HG03103 (cell line): ENCODE measurements around the gene CXCR6.

Experiments used
- ATAC-seq: cut with Tn5 transposase; IDR thresholded peaks from one replicate; pipeline ENCODE4 v1.9.1; 2021; ENCODE audit warnings: low read depth; ENCODE audit not compliant: unreplicated experiment

Gene CXCR6

DNA sequence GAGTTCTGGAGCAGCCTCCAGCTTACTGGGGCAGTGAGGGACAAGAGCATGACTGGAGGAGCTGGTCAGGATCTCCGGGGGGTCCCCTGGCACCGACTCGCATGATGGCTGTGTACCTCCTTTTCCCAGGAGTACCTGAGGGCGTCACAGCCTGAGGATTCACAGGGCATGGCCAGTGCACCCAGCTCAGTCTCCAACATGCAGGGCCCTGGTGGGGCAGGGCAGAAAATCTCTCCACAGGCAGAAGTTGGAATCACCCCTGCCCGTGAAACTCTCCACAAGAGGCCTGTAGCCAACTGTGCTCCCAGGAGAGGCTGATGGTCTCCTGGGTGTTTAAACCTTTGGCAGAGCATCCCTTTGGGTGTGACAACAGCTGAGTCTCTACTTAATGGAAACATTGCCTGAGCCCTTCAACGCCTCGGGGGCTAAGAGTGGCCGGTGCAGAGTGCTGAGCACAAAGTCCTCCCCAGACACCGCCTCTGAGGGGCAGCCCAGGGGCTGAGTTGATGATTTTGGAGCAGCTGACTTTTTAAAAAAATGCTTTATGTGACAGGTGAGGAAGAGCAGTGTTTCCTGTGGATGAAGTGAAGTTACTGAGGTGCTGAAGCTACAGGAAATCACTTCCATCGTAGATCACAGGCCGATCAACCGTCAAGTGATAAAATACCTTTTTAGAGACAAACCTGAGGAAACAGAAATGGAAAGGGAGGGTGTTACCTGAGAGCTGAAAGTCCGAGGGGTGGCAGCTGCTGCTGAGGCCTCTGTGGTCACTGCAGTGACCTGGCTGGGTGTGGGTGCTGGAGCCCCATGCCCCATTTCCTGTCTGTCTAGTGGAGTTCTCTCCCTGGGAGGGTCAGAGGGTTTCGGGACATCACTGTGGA lies 21.9 kb upstream of the CXCR6 start:
- ATAC-seq, result no peak

DNA sequence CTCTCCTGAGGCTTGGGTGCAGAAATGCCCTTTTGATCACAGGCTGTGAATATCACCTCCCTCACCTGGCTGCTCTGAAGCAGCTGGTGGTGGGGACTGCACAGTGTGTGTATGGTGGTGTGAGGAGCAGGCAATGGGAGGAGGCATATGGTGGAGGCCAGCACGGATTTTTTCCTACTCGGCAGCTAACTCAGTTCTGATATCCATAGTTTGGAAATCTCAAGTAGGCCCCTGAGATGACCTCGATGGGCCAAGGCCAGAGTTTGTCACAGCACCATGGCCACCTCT lies 21.3 kb upstream of the CXCR6 start:
- ATAC-seq, result no peak

DNA sequence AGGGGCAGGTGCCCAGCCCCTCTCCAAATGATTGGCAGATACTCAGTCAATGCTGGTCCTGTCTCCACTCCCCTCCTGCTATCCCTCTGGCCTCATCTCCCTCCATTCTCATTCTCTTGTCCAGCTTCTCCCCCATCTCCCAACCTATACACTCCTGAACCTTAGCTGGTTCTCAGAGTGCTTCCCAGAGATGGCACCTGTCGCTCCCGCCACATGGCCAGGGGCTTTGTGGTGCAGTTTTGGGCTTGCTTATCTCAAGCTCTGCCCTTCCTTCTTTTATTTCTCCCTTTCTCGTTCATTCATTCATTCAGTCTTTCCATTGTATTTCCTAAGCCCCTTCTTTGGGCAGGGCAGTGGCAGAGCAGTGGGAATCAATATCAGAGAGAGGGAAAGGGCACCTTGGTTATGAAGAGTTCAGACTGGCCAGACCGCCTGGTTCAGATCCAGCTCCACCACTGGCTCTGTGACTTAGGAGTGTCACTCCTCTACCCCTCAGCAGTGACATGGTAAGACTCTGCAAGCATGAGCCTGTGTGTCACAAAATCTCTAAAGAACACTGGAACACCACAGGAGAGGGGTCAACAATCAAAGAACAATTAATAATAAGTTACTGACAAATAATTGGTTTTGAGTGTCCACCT lies 20.2 kb upstream of the CXCR6 start:
- no peak for ATAC-seq

DNA sequence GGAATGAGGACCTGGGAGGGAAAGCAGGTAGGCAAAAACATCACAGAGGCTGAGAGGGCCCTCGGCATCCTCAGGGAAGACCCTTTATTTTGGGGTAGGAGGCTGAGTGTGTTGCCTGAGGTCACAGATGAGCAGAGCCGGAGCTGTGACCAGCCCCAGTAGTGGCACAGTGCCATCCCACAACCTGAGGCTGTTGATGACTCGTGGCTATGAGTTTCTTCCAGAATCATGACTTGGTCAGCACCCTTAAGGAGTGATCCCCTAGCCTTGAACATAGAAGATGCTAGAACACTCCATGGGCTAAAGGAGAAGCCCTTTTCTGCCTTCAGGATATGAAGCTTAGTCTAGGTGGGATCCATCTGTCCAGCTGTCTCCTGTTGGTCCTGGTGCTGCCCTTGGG lies 19.5 kb upstream of the CXCR6 start:
- no peak for ATAC-seq

GRCh38 chr3:45927881-45928280 lies 15.4 kb upstream of the CXCR6 start:
- ATAC-seq, result no peak

DNA sequence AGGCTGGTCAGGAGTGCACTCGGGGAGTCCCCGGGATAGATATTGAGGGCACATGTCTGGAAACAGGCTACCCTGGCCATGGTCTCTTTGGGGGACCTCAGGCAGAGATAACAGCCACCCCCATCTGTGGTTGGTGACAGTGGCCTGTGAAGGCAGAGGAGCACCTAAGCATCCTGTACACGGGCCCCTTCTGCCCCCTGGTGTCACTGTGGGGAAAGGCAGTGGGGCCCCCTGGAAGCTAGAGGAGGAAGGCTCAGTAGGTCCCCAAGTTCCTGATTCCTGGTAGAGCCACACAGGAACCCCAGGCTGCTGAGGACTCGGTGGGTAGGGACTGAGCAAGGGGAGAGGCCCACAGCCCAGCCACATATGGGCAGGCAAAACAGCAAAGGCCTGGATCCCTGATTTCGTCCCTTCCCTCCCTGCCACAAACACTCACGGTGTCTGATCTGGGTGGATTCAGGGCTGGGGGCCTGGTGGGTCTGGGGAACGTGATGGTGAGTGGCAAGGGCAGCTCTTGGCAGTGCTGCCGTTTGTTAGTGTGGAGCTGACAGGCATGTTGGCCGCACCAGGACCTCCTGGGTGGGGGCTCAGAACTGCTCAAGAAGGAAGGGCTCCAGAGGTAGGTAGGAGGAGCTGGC lies 14.1 kb upstream of the CXCR6 start:
- no peak for ATAC-seq

DNA sequence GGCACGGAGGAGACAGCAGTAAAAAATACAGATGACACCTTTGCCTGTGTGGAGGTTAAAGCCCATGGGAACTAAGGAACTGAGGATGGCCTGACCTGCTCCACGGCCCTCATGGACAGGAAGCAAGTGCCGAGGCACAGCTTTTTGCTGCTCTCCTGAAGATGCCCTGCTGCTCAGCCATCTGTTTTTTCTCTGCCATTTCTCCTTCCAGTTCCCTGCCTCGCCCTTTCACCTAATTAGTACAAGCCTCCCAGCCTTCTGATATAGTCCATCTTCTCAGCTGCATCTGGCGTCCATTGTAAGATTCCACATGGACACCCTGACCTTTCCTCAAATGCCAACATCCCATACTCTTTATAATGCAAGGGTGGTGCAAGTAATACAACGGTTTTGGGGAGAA lies 11.8 kb upstream of the CXCR6 start:
- no peak for ATAC-seq

DNA sequence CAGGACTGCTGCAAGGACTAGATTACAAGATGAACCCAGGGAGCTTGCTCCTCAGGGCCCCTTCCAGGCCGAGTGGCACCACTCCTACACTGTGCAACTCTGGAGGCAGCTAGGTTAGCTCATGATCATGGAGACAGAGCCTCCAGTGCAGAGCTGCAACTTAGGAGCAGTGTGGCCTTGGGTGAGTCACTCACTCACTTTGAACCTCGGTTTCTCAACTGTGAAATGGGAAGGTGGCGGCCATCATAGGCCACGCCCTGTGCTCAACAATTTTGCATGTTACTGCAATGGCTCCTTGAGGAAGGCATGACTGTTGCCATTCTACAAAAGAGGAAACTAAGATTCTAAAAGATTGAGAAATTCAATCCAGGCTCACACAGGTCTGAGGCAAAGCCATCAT lies 11.2 kb upstream of the CXCR6 start:
- ATAC-seq, result no peak

- no peak for ATAC-seq
These were observed 9.7 kb upstream of the CXCR6 start for GRCh38 chr3:45933591-45933990.

- no peak for ATAC-seq
These were observed 7.0 kb upstream of the CXCR6 start for GRCh38 chr3:45936261-45936660.

- ATAC-seq, result no peak
These were observed 5.8 kb upstream of the CXCR6 start for GRCh38 chr3:45937206-45938042.

GRCh38 chr3:45938043-45938435 lies 5.2 kb upstream of the CXCR6 start:
- ATAC-seq, result no peak

DNA sequence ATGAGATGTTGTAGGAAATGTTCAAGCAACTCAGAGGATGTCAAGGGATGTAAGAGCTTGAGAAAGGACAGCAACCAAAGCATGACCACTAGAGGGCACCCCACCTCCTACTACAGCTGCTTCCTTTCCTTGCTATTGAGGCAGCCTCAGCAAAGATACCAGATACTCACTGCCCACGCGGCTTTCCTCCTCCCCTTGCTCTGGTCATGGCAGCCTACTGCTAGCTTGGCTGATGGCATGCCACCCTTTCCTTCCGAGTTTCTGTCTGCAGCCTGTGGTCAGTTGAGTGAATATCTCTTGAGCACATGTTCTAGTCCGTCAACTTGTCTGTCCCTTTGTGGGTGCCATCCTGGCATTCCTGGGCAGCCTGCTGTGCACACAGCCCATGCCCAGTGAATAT lies 4.4 kb upstream of the CXCR6 start:
- no peak for ATAC-seq

DNA sequence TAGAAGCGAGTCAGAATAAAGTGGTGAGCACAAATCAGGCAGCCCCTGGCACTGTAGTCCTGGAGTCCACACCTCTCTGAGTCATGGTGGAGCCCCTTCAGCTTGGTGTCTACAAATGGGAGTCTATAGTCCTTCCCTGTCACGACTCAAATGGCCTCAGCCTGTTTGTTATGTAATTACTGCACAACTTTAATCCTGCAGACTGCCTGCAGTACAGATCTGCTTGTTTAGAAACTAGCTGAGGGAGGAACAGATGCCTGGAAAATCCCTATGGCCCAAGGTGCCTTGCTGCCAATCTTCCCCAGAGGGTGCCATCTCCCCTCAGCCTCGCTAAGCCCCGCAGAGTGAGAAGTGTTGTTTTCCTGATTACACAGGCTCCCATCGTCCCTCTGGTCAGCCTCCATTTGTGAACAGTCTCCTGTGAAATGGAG lies 3.9 kb upstream of the CXCR6 start:
- no peak for ATAC-seq

GRCh38 chr3:45940004-45940780 lies 3.1 kb upstream of the CXCR6 start:
- no peak for ATAC-seq

- ATAC-seq, result no peak
These were observed 2.4 kb upstream of the CXCR6 start for GRCh38 chr3:45940781-45941365.

GRCh38 chr3:45942051-45942825 lies 1.0 kb upstream of the CXCR6 start:
- no peak for ATAC-seq

DNA sequence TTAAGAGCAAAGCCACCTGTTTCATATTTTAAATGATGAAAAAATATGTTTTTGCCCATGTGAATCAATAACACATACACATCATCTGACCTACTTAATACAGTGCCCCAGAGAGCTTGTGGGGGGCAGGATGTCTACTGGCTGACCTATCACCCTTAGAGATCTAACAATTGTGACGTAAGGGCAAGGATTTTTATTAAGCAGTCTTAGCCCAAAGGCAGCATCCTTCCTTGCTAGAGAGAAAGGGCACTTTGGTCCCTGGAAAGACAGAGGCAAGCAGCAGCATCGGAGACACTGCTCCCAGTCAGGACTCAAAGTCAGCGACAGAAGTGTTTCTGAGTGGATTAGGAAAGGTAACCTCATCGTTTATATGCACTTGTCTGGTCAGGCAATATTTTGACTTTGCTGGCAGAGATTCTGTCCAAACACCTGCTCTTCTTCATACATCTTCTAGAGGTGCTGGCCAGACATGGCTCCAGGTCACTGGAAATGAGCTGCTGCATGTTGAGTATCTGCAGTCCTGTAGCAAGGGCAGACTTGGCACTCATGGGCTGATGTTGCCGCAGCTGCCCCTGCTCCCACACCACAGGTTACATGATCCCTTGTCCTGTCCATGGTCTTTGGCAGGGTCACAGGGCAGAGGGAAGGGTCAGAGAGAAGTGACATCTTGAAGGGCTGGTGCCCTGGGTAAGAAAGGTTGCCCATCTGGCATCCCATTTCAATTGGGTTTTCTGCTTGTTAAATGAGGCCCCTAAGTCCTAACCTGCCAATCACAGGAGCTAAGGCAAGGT lies 1.8 kb downstream of the CXCR6 start:
- no peak for ATAC-seq
